Activated CD8-positive, alpha-beta T cell treated with anti-CD3 and anti-CD28 coated beads for 36 hours (primary cell): ENCODE results near the gene VSX2. TPM values are rescaled to one million over a fixed set of nuclear protein-coding genes. Genes with fewer than 3 reads are reported as not detected.
A peak's percentile ranks its signal among the peaks of the same experiment; 100 is the strongest.

ENCODE experiments used
- ATAC-seq: fragments of 200-7000 bp; cut with Tn5 transposase; one replicate; pipeline ENCODE4 v1.10.0; 2021; ENCODE audit warnings: mild to moderate bottlenecking, moderate library complexity
- CTCF ChIA-PET: fragments of 350-600 bp; sonication (Branson Sonifier 250); formaldehyde crosslinking; loops from one replicate; lab custom pipeline; 2021; ENCODE audit warnings: antibody characterized with exemption; lab: Charles Lee
- POLR2A ChIA-PET: fragments of 350-600 bp; sonication (Branson Sonifier 250); formaldehyde crosslinking; loops from one replicate; lab custom pipeline; 2021; ENCODE audit warnings: antibody characterized with exemption; lab: Charles Lee
- DNase-seq: peaks from one replicate; pipeline ENCODE4 v3.0.0-alpha.2; 2020
- H3K27ac Mint-ChIP-seq: one replicate; pipeline ENCODE4 v1.8.0; 2021; ENCODE audit warnings: mild to moderate bottlenecking, mixed read lengths
- H3K27me3 Mint-ChIP-seq: one replicate; pipeline ENCODE4 v1.8.0; 2021; ENCODE audit warnings: mixed read lengths
- H3K36me3 Mint-ChIP-seq: one replicate; pipeline ENCODE4 v1.8.0; 2021; ENCODE audit warnings: low read depth, mixed read lengths
- H3K4me1 Mint-ChIP-seq: one replicate; pipeline ENCODE4 v1.8.0; 2021; ENCODE audit warnings: low read depth, mixed read lengths
- H3K4me3 Mint-ChIP-seq: one replicate; pipeline ENCODE4 v1.8.0; 2021; ENCODE audit warnings: mild to moderate bottlenecking, moderate library complexity, mixed read lengths
- H3K9me3 Mint-ChIP-seq: one replicate; pipeline ENCODE4 v1.8.0; 2021; ENCODE audit warnings: mixed read lengths
- intact Hi-C: fragments of 100-400 bp; cut with micrococcal nuclease; formaldehyde crosslinking; loops from one replicate; pipeline ENCODE4 v1.10.0; 2022
- total RNA-seq, 2 experiments: library from RNA; stranded (reverse); gene quantifications; one replicate each; pipeline ENCODE4 v1.2.3, GENCODE V29; 2021
- TF ChIP-seq, protein P1 (sequence below): fragments of 200-600 bp; IDR thresholded peaks from one replicate; pipeline ENCODE4 v1.8.0; 2022; ENCODE audit warnings: antibody characterized with exemption, mild to moderate bottlenecking

Gene VSX2
- total RNA-seq, 2 experiments from 2014 or later: not detected

DNA sequence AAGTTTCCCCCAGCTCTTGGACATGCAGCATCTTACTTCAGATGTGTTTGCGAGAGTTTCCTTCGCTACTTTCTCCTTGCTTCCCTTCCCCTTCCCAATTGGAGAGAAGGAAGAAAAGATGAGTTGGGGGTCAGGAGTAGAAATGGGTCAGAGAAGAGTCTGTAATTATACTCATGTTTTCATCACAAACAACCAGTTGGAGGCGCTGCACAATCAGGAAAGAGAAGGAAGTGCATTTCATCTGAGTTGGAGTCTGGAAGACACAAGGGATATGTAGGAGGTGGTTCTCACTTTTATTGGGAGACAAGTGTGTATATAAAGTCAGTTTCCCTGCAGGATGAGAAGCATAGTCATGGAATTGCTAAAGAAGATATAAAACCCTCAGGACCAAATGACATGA, 31.3 kb upstream of the VSX2 start:
- intact Hi-C loops: no loop called here
- TF ChIP-seq, protein P1, sequence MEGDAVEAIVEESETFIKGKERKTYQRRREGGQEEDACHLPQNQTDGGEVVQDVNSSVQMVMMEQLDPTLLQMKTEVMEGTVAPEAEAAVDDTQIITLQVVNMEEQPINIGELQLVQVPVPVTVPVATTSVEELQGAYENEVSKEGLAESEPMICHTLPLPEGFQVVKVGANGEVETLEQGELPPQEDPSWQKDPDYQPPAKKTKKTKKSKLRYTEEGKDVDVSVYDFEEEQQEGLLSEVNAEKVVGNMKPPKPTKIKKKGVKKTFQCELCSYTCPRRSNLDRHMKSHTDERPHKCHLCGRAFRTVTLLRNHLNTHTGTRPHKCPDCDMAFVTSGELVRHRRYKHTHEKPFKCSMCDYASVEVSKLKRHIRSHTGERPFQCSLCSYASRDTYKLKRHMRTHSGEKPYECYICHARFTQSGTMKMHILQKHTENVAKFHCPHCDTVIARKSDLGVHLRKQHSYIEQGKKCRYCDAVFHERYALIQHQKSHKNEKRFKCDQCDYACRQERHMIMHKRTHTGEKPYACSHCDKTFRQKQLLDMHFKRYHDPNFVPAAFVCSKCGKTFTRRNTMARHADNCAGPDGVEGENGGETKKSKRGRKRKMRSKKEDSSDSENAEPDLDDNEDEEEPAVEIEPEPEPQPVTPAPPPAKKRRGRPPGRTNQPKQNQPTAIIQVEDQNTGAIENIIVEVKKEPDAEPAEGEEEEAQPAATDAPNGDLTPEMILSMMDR: no peak
- H3K4me3 Mint-ChIP-seq: no peak overlapping the region
- ATAC-seq (no peak), DNase-seq (peak; percentile 8)
- POLR2A ChIA-PET: no interaction called here
- no peaks in the 10 kb centered on the region for H3K9me3 Mint-ChIP-seq
- no peak overlapping the region for H3K27ac Mint-ChIP-seq
- CTCF ChIA-PET: interaction anchor here (1.0 to 2.7 kb wide), 4 partner anchors 11 to 49 kb away, joined by 3 to 12 read pairs (median 3); no protein-coding TSS in a partner anchor
- H3K36me3 Mint-ChIP-seq: peaks cover 3% of the 10 kb centered on the region
- no peaks in the 10 kb centered on the region for H3K4me1 Mint-ChIP-seq
- H3K27me3 Mint-ChIP-seq: no peaks in the 10 kb centered on the region

DNA sequence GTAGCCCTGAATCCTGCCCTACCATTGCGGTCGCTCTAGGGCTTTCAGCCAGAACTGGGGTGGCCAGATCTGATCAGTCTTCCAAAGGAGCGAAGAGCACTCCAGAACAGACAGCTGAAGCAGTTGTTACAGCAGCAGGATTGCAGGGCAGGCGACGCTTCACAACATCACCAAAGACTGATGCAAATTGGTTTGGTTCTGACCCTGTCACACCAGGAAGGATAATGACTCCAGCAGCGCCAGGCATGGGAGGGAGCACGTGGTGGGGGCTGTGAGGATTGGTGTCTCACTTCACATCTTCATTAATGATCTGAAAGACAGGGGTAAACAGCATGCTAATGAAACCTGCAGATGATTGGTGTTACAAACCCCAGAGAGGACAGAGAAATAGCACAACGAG, 30.6 kb upstream of the VSX2 start:
- TF ChIP-seq, protein P1: no peak
- H3K4me1 Mint-ChIP-seq: no peaks in the 10 kb centered on the region

DNA sequence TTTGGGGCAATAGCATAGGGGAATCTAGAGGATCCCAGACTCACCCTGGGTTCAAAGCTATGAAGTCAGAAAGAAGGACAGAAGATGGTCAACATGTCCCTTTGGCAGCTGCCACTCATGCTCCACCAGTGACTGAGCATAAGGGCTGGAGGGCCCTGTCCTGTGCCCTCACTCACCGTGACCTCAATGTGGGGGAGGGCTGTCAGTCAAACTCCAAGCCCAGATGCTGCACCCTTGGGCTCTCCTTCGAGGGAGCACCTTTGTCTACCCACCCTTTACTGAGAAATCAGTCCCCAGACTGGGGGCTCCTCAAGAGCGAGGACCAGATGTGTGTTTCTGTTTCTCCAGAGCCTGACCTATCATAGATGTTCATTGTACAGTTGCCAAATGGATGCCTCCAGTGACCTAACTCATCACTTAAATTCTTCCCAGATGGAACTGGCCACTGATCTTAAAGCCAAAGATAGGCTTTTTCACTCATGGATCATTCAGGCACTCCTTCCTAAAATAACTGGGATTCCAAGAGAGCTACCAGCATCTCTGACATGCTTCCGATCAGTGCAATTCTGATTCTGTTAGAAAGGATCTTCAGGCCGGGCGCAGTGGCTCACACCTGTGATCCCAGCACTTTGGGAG, 27.2 kb upstream of the VSX2 start:
- POLR2A ChIA-PET: no interaction called here
- Mint-ChIP-seq H3K27ac (no peak overlapping the region), H3K4me3 (no peak overlapping the region), H3K9me3 (no peaks in the 10 kb centered on the region), H3K36me3 (no peaks in the 10 kb centered on the region), H3K4me1 (no peaks in the 10 kb centered on the region), H3K27me3 (no peaks in the 10 kb centered on the region)
- CTCF ChIA-PET: no interaction called here
- no peak for ATAC-seq
- TF ChIP-seq, protein P1: no peak
- DNase-seq: no peak
- intact Hi-C loops: no loop called here

More for the DNA sequence above, 30.6 kb upstream of the VSX2 start:
- Mint-ChIP-seq H3K27ac (no peak overlapping the region), H3K36me3 (no peaks in the 10 kb centered on the region), H3K9me3 (no peaks in the 10 kb centered on the region), H3K4me3 (no peak overlapping the region), H3K27me3 (no peaks in the 10 kb centered on the region)
- intact Hi-C loops: no loop called here
- ChIA-PET CTCF (interaction anchor here (1.2 to 2.7 kb wide), 2 partner anchors 10 to 29 kb away, joined by 3 to 12 read pairs; no protein-coding TSS in a partner anchor), POLR2A (no interaction called here)
- DNase-seq (no peak), ATAC-seq (no peak)

DNA sequence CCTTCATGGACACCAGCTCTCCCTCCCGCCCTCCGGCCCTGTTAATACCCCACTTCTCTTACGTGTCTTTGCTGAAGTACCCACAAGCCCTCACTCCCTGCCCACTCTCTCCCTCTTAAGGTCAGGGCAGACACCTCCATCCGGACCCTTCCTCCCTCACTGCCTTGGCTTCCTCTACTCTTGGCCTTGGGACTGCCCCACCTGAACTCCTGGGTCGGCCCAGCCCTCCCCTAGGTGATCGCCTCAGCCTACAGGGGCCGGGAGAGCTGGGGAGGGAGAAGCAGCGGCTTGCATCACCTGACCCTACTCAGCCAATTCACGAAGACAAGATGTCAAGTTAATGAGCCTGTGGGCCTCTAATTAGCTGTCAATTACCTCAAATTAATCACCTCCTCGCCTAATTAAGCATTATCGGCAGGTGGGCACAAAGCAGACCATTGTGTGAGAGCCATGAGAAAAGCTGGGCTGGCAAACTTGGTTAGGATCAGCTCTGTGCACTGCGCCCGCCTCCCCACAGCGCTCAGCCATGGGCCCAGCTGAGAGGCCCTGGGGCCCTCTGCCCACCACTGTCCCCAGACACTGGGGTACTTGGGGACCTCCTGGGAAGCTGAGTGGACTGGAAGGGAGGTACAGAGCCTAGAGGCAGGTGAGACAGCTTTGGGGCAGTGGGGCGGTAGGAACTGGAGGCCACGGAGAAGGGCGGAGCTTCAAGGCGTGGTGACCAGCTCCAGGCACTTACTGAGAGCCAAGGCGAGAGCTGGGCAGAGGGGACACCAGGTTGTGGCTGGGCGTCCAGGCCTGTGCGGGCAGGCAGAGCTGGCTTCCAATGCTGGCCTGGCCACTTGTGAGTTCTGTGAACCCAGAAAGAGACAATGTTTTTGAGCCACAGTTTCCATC, 25.1 kb upstream of the VSX2 start:
- POLR2A ChIA-PET: interaction anchor here (1.3 kb wide), 1 partner anchor 33 kb away, joined by 3 read pairs; no protein-coding TSS in a partner anchor
- intact Hi-C loops: no loop called here
- no peak for DNase-seq
- no peaks in the 10 kb centered on the region for H3K4me1 Mint-ChIP-seq
- TF ChIP-seq, protein P1: no peak
- H3K9me3 Mint-ChIP-seq: no peaks in the 10 kb centered on the region
- no peak overlapping the region for H3K4me3 Mint-ChIP-seq
- no peak for ATAC-seq
- peaks cover 8% of the 10 kb centered on the region for H3K27me3 Mint-ChIP-seq
- no peaks in the 10 kb centered on the region for H3K36me3 Mint-ChIP-seq
- CTCF ChIA-PET: interaction anchor here (1.0 to 2.2 kb wide), 2 partner anchors 21 to 38 kb away, joined by 3 to 8 read pairs; no protein-coding TSS in a partner anchor
- no peak overlapping the region for H3K27ac Mint-ChIP-seq
